ENCODE data around the gene CHRNA10.
A peak's percentile ranks its signal among the peaks of the same experiment; 100 is the strongest.
"Not testable (repeated sequence)": the region's sequence is repeated elsewhere in the genome, so short reads cannot be mapped to it uniquely, and the experiment has no call there.

CHRNA10 gene

GRCh38 chr11:3655547-3655946 is 15.6 kb downstream of the CHRNA10 start:
- no peak for TF ChIP-seq CTCF (conservative IDR thresholded peaks at IDR 0.05)

GRCh38 chr11:3652514-3652913 is 18.7 kb downstream of the CHRNA10 start:
- not testable (repeated sequence) for H3K27ac ChIP-seq

More at GRCh38 chr11:3655547-3655946, 15.6 kb downstream of the CHRNA10 start:
- H3K27ac ChIP-seq, result no peak overlapping the region

- H3K27ac ChIP-seq, result not testable (repeated sequence)
Measured at GRCh38 chr11:3649374-3649773, 21.8 kb downstream of the CHRNA10 start.

- H3K27ac ChIP-seq, result not testable (repeated sequence)
Measured at GRCh38 chr11:3648843-3649242, 22.3 kb downstream of the CHRNA10 start.

GRCh38 chr11:3645552-3645951 is 25.6 kb downstream of the CHRNA10 start:
- H3K27ac ChIP-seq, result no peak overlapping the region
- no peak for TF ChIP-seq CTCF (conservative IDR thresholded peaks at IDR 0.05)

GRCh38 chr11:3644817-3645235 is 26.4 kb downstream of the CHRNA10 start, which contains the start of gene ART1:
Gene ART1, plus strand, starts transcription at chr11:3645128. Its CDS starts 14,086 bp downstream, at chr11:3659214.
- TF ChIP-seq CTCF (conservative IDR thresholded peaks at IDR 0.05), result no peak
- H3K27ac ChIP-seq, result no peak within 1 kb of the TSS

GRCh38 chr11:3643102-3643546 is 28.1 kb downstream of the CHRNA10 start:
- not testable (repeated sequence) for H3K27ac ChIP-seq

GRCh38 chr11:3642071-3642951 is 28.9 kb downstream of the CHRNA10 start:
- no peak for TF ChIP-seq CTCF (conservative IDR thresholded peaks at IDR 0.05)
- peak overlapping the region; percentile 34; the same call in 1 of the 2 replicates for H3K27ac ChIP-seq

- TF ChIP-seq CTCF (conservative IDR thresholded peaks at IDR 0.05), result no peak
Measured at GRCh38 chr11:3641701-3642070, 29.5 kb downstream of the CHRNA10 start, which contains the start of gene ART5. Gene ART5, minus strand, starts transcription at chr11:3641992. Its CDS starts 130 bp downstream, at chr11:3641862.

More at GRCh38 chr11:3641701-3642070, 29.5 kb downstream of the CHRNA10 start, which contains the start of gene ART5:
- peak within 1 kb of the TSS; percentile 34; the same call in 1 of the 2 replicates for H3K27ac ChIP-seq

Measured in VCaP (cell line).